ENCODE measurements around the gene BMAL1. TPM values are rescaled to one million over a fixed set of nuclear protein-coding genes. Genes with fewer than 3 reads are reported as not detected.

BMAL1 gene
- total and polyA plus RNA-seq, 2 donors (not counting 3 experiments of a cell fraction or from before 2014, with no cell fraction given), result 5.8 to 10.1 TPM

DNA sequence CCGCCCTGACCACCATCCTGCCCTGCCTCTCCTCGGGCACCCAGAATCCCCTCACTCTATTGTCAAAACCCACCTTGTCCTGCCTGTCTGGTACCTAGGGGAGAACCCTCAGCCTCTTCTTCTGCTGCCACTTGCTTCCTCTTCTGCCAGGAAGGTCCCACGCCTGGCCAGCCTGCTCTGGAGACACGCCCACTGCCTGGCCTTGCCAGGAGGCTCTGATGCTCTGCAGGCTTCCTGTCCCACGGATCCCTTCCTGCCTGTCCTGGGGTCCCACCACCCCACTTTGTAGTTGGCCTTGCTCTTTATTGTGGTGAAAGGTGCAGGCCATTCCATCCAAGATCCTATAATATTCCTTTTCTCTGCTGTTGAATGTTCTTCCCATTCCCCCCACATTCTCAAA lies 63.4 kb downstream of the BMAL1 start:
- Histone ChIP-seq H3K9me3 (replicated peaks; ENCODE audit: control insufficient read depth, insufficient read depth, low read length) (no peaks in the 10 kb centered on the region), H3K4me2 (ENCODE audit: insufficient read depth, low read length) (no peak overlapping the region), H3K4me3 (replicated peaks in 1 of 3; ENCODE audit: insufficient read depth in 1 of 3, low read depth in 1 of 3, low read length in 3 of 3) (no peak overlapping the region), H3K4me1 (ENCODE audit: control insufficient read depth, extremely low read depth, insufficient read depth, low read length) (peaks cover 20% of the 10 kb centered on the region), H3K79me2 (ENCODE audit: control insufficient read depth, insufficient read depth, low read length) (no peaks in the 10 kb centered on the region), H3K36me3 (ENCODE audit: control insufficient read depth in 2 of 2, extremely low read depth in 1 of 2, insufficient read depth in 2 of 2, low read length in 2 of 2) (no peaks in the 10 kb centered on the region), H3K9me1 (replicated peaks; ENCODE audit: control insufficient read depth, extremely low read depth, insufficient read depth, low read length) (no peaks in the 10 kb centered on the region), H3K27me3 (ENCODE audit: control insufficient read depth in 2 of 2, insufficient read depth in 2 of 2, low read length in 2 of 2) (no peaks in the 10 kb centered on the region), H4K20me1 (replicated peaks; ENCODE audit: control insufficient read depth, extremely low read depth, insufficient read depth, low read length) (no peaks in the 10 kb centered on the region), H3K27ac (ENCODE audit: insufficient read depth, low read depth, low read length) (no peak overlapping the region), H3K9ac (replicated peaks; ENCODE audit: extremely low read depth, insufficient read depth, low read length) (no peak overlapping the region), H2AFZ (ENCODE audit: low read depth, low read length) (no peak overlapping the region)
- no peak for TF ChIP-seq GATA2 (IDR thresholded peaks at IDR 0.05; ENCODE audit: insufficient read depth, insufficient read length, low read depth, low read length)
- TF ChIP-seq FOS (IDR thresholded peaks at IDR 0.05; ENCODE audit: borderline replicate concordance, insufficient read depth, low read length), result no peak
- TF ChIP-seq JUN (IDR thresholded peaks at IDR 0.05; ENCODE audit: borderline replicate concordance, insufficient read depth, insufficient read length, low read depth), result no peak
- TF ChIP-seq POLR2AphosphoS5 (IDR thresholded peaks at IDR 0.05; ENCODE audit: insufficient read depth, low read depth, low read length), result no peak
- no peak for TF ChIP-seq POLR2A (IDR thresholded peaks at IDR 0.05; ENCODE audit: low read depth, low read length)
- no peak for TF ChIP-seq MAX (IDR thresholded peaks at IDR 0.05; ENCODE audit: insufficient read depth, insufficient read length)
- no peak for TF ChIP-seq EZH2 (IDR thresholded peaks at IDR 0.05; ENCODE audit: borderline replicate concordance, low read depth, low read length, severe bottlenecking)
- TF ChIP-seq CTCF (IDR thresholded peaks at IDR 0.05; ENCODE audit: extremely low read depth in 1 of 2, insufficient read depth in 1 of 2, low read depth in 1 of 2, low read length in 2 of 2), result no peak
- TF ChIP-seq MYC (IDR thresholded peaks at IDR 0.05; ENCODE audit: low read depth, low read length), result no peak
- FAIRE-seq, result no peak
- ChIA-PET POLR2A (no interaction called here), CTCF (interaction anchor here (1.9 kb wide), 1 partner anchor 131 kb away, joined by 5 read pairs; no protein-coding TSS in a partner anchor)
- intact Hi-C loops (cut with micrococcal nuclease), result no loop called here
- no peak for DNase-seq (ENCODE audit: low read depth, low spot score)
- dilution Hi-C loops (cut with MboI; ENCODE audit: extremely low pct_ligation_motif_present, low sequenced_read_pairs), result no loop called here
- no TSS peak for BruUV-seq (replicated peaks)
